HG03159 (cell line): Measurements from ENCODE around the gene CEBPG.

Experiments used
- ATAC-seq: cut with Tn5 transposase; IDR thresholded peaks from one replicate; pipeline ENCODE4 v1.9.1; 2021; ENCODE audit warnings: mild to moderate bottlenecking, moderate library complexity; ENCODE audit not compliant: unreplicated experiment

CEBPG gene

GRCh38 chr19:33350538-33351309 lies 22.8 kb upstream of the CEBPG start:
- no peak for ATAC-seq

GRCh38 chr19:33355535-33355934 lies 18.0 kb upstream of the CEBPG start:
- no peak for ATAC-seq

GRCh38 chr19:33357556-33357955 lies 16.0 kb upstream of the CEBPG start:
- no peak for ATAC-seq

- no peak for ATAC-seq
Measured at GRCh38 chr19:33358408-33358807, 15.1 kb upstream of the CEBPG start.

GRCh38 chr19:33359581-33359980 lies 13.9 kb upstream of the CEBPG start:
- no peak for ATAC-seq

GRCh38 chr19:33362508-33363228 lies 10.8 kb upstream of the CEBPG start:
- ATAC-seq = no peak

GRCh38 chr19:33363476-33363875 lies 10.0 kb upstream of the CEBPG start:
- no peak for ATAC-seq

GRCh38 chr19:33365691-33366090 lies 7.8 kb upstream of the CEBPG start:
- no peak for ATAC-seq

GRCh38 chr19:33366127-33366526 lies 7.4 kb upstream of the CEBPG start:
- no peak for ATAC-seq

- no peak for ATAC-seq
Measured at GRCh38 chr19:33366897-33367296, 6.6 kb upstream of the CEBPG start.

- ATAC-seq = no peak
Measured at GRCh38 chr19:33368074-33368864, 5.2 kb upstream of the CEBPG start.

GRCh38 chr19:33370783-33371182 lies 2.7 kb upstream of the CEBPG start:
- no peak for ATAC-seq

GRCh38 chr19:33374236-33374714 lies 766 bp downstream of the CEBPG start:
- no peak for ATAC-seq

GRCh38 chr19:33375156-33375836 lies 1.8 kb downstream of the CEBPG start:
- no peak for ATAC-seq

GRCh38 chr19:33375837-33376159 lies 2.3 kb downstream of the CEBPG start:
- no peak for ATAC-seq

- no peak for ATAC-seq
Measured at GRCh38 chr19:33376423-33376822, 2.9 kb downstream of the CEBPG start.

- no peak for ATAC-seq
Measured at GRCh38 chr19:33376941-33377557, 3.5 kb downstream of the CEBPG start.

GRCh38 chr19:33377586-33378475 lies 4.3 kb downstream of the CEBPG start:
- ATAC-seq = no peak

GRCh38 chr19:33379151-33379829 lies 5.8 kb downstream of the CEBPG start:
- ATAC-seq = no peak
